Erythroblast (primary cell): ENCODE results near the gene CEMIP.

ENCODE experiments used
- GATA1 ChIP-seq: IDR thresholded peaks from 2 replicates; pipeline ENCODE4 v1.6.1; 2011; ENCODE audit warnings: low read depth, mild to moderate bottlenecking, control low read depth, low read length, moderate library complexity
- POLR2A ChIP-seq: IDR thresholded peaks from 2 replicates; pipeline ENCODE4 v1.6.1; 2011; ENCODE audit warnings: mild to moderate bottlenecking, low read length

- TF ChIP-seq POLR2A (no peak), GATA1 (no peak)
Observed at GRCh38 chr15:80836223-80836622, 57.1 kb downstream of the CEMIP start.
